H1 (cell line): Measurements from ENCODE around the gene SLC17A1. TPM values are rescaled to one million over a fixed set of nuclear protein-coding genes. Genes with fewer than 3 reads are reported as not detected.

Experiments used
- GTF2F1 ChIP-seq: IDR thresholded peaks from 2 replicates; pipeline ENCODE4 v1.6.1; 2012; ENCODE audit warnings: low read depth, low read length, improper control_type of control experiment, borderline replicate concordance
- SP4 ChIP-seq: IDR thresholded peaks from 2 replicates; pipeline ENCODE4 v1.6.1; 2012; ENCODE audit warnings: low read length, inconsistent platforms
- polyA plus RNA-seq, 7 experiments: library from polyadenylated mRNA; depleted of rRNA in 3 of 7; stranded (reverse) in 5 of 7; unstranded in 2 of 7; fragments of >200 nt in 5 of 7; fragments of 200-250 nt in 2 of 7; gene quantifications; 1 replicate in 5 of 7; 2 replicates in 1 of 7; 4 replicates in 1 of 7; pipeline versions ENCODE4 v1.2.1 to v1.2.3, GENCODE V29; 2011 to 2013; ENCODE audit warnings: missing spikeins in 2 of 7, mixed read lengths in 2 of 7
- total RNA-seq: library from RNA; stranded (reverse); fragmentation: NEBNext Ultra II Directional; extraction: Animal tissue kit (Norgen Biotek cat#: 25700); gene quantifications from 2 replicates; pipeline ENCODE4 v1.2.1, GENCODE V29; 2021

Gene SLC17A1
- total and polyA plus RNA-seq, 2 of the 8 experiments (the other 6 are each of a cell fraction or from before 2014, with no cell fraction given) = not detected

- no peak for TF ChIP-seq SP4
- TF ChIP-seq GTF2F1 = no peak
Observed at GRCh38 chr6:25756382-25757363, 75.2 kb downstream of the SLC17A1 start (continued).
